ENCODE data around the gene NHSL1. TPM values are rescaled to one million over a fixed set of nuclear protein-coding genes. Genes with fewer than 3 reads are reported as not detected.
A peak's percentile ranks its signal among the peaks of the same experiment; 100 is the strongest.

Gene NHSL1
- total and polyA plus RNA-seq, 7 experiments from 2014 or later: 0.05 to 1.2 (median 0.47) TPM; not detected in 1

- Mint-ChIP-seq H3K27me3 (peaks cover 0 to 13% (median 0%) of the 10 kb centered on the region in 5 donors), H3K4me1 (peaks cover 0 to 2% (median 0%) of the 10 kb centered on the region in 7 donors), H3K9me3 (no peaks in the 10 kb centered on the region), H3K36me3 (no peaks in the 10 kb centered on the region), H3K27ac (no peak overlapping the region), H3K4me3 (no peak overlapping the region)
- Histone ChIP-seq H3K4me1 (ENCODE audit: control insufficient read depth in 2 of 2, insufficient read depth in 2 of 2, low read length in 2 of 2) (no peaks in the 10 kb centered on the region), H3K27ac (ENCODE audit: low read depth, low read length) (no peak overlapping the region), H3K36me3 (ENCODE audit: control insufficient read depth in 2 of 3, insufficient read depth in 3 of 3, low read length in 3 of 3) (no peaks in the 10 kb centered on the region), H3K9me3 (ENCODE audit: control insufficient read depth in 2 of 3, low read length in 3 of 3) (no peaks in the 10 kb centered on the region), H3K27me3 (ENCODE audit: control insufficient read depth in 2 of 2, insufficient read depth in 2 of 2, low read length in 2 of 2) (no peaks in the 10 kb centered on the region), H3K4me3 (ENCODE audit: low read length) (no peak overlapping the region)
- intact Hi-C loops (cut with micrococcal nuclease): no loop called here
- DNase-seq (no peak), ATAC-seq (no peak)
- ChIA-PET POLR2A (interaction anchor here (1.0 kb wide), 1 partner anchor 10 kb away, joined by 3 read pairs; no protein-coding TSS in a partner anchor), CTCF (interaction anchor here (0.7 kb wide), 1 partner anchor 11 kb away, joined by 3 read pairs; no protein-coding TSS in a partner anchor)
Measured at GRCh38 chr6:138443979-138444378, 55.3 kb downstream of the NHSL1 start.

- Mint-ChIP-seq H3K36me3 (no peaks in the 10 kb centered on the region), H3K27ac (no peak overlapping the region), H3K27me3 (peaks cover 0 to 13% (median 0%) of the 10 kb centered on the region in 5 donors), H3K9me3 (no peaks in the 10 kb centered on the region), H3K4me1 (peaks cover 0 to 2% (median 0%) of the 10 kb centered on the region in 7 donors), H3K4me3 (no peak overlapping the region)
- POLR2A ChIA-PET: interaction anchor here (0.6 kb wide), 1 partner anchor 14 kb away, joined by 3 read pairs; no protein-coding TSS in a partner anchor
- Histone ChIP-seq H3K36me3 (ENCODE audit: control insufficient read depth in 2 of 3, insufficient read depth in 3 of 3, low read length in 3 of 3) (no peaks in the 10 kb centered on the region), H3K4me3 (ENCODE audit: low read length) (no peak overlapping the region), H3K9me3 (ENCODE audit: control insufficient read depth in 2 of 3, low read length in 3 of 3) (no peaks in the 10 kb centered on the region), H3K4me1 (ENCODE audit: control insufficient read depth in 2 of 2, insufficient read depth in 2 of 2, low read length in 2 of 2) (no peaks in the 10 kb centered on the region), H3K27ac (ENCODE audit: low read depth, low read length) (no peak overlapping the region), H3K27me3 (ENCODE audit: control insufficient read depth in 2 of 2, insufficient read depth in 2 of 2, low read length in 2 of 2) (no peaks in the 10 kb centered on the region)
- ATAC-seq: no peak
- DNase-seq: no peak
- CTCF ChIA-PET: interaction anchor here (1.7 to 3.1 kb wide), 2 partner anchors 14 to 66 kb away, joined by 4 to 13 read pairs; no protein-coding TSS in a partner anchor
- intact Hi-C loops (cut with micrococcal nuclease): no loop called here
Measured at GRCh38 chr6:138442663-138443062, 56.6 kb downstream of the NHSL1 start.

GRCh38 chr6:138441965-138442364 lies 57.3 kb downstream of the NHSL1 start:
- no peak for DNase-seq
- H3K4me1 Mint-ChIP-seq: peaks cover 0 to 2% (median 0%) of the 10 kb centered on the region in 7 donors
- Histone ChIP-seq H3K27me3 (ENCODE audit: control insufficient read depth in 2 of 2, insufficient read depth in 2 of 2, low read length in 2 of 2) (no peaks in the 10 kb centered on the region), H3K4me3 (ENCODE audit: low read length) (no peak overlapping the region), H3K27ac (ENCODE audit: low read depth, low read length) (no peak overlapping the region), H3K36me3 (ENCODE audit: control insufficient read depth in 2 of 3, insufficient read depth in 3 of 3, low read length in 3 of 3) (no peaks in the 10 kb centered on the region), H3K4me1 (ENCODE audit: control insufficient read depth in 2 of 2, insufficient read depth in 2 of 2, low read length in 2 of 2) (no peaks in the 10 kb centered on the region), H3K9me3 (ENCODE audit: control insufficient read depth in 2 of 3, low read length in 3 of 3) (no peaks in the 10 kb centered on the region)
- POLR2A ChIA-PET: interaction anchor here (0.6 kb wide), 1 partner anchor 14 kb away, joined by 3 read pairs; no protein-coding TSS in a partner anchor
- H3K4me3 Mint-ChIP-seq: no peak overlapping the region
- no peaks in the 10 kb centered on the region for H3K36me3 Mint-ChIP-seq
- H3K9me3 Mint-ChIP-seq: no peaks in the 10 kb centered on the region
- no peak overlapping the region for H3K27ac Mint-ChIP-seq
- intact Hi-C loops (cut with micrococcal nuclease): no loop called here
- peaks cover 0 to 13% (median 0%) of the 10 kb centered on the region in 5 donors for H3K27me3 Mint-ChIP-seq
- no peak for ATAC-seq
- CTCF ChIA-PET: interaction anchor here (1.7 to 3.1 kb wide), 2 partner anchors 13 to 67 kb away, joined by 4 to 13 read pairs; no protein-coding TSS in a partner anchor

- Histone ChIP-seq H3K36me3 (ENCODE audit: control insufficient read depth in 2 of 3, insufficient read depth in 3 of 3, low read length in 3 of 3) (no peaks in the 10 kb centered on the region), H3K27me3 (ENCODE audit: control insufficient read depth in 2 of 2, insufficient read depth in 2 of 2, low read length in 2 of 2) (no peaks in the 10 kb centered on the region), H3K27ac (ENCODE audit: low read depth, low read length) (no peak overlapping the region), H3K9me3 (ENCODE audit: control insufficient read depth in 2 of 3, low read length in 3 of 3) (no peaks in the 10 kb centered on the region), H3K4me1 (ENCODE audit: control insufficient read depth in 2 of 2, insufficient read depth in 2 of 2, low read length in 2 of 2) (no peaks in the 10 kb centered on the region), H3K4me3 (ENCODE audit: low read length) (no peak overlapping the region)
- Mint-ChIP-seq H3K36me3 (no peaks in the 10 kb centered on the region), H3K27me3 (peaks cover 0 to 8% (median 0%) of the 10 kb centered on the region in 5 donors), H3K9me3 (no peaks in the 10 kb centered on the region), H3K4me1 (peaks cover 0 to 2% (median 0%) of the 10 kb centered on the region in 7 donors), H3K27ac (no peak overlapping the region), H3K4me3 (no peak overlapping the region)
- no peak for DNase-seq
- peak; percentile 24 for ATAC-seq
- CTCF ChIA-PET: interaction anchor here (0.5 to 3.1 kb wide), 4 partner anchors 12 to 325 kb away, joined by 3 to 13 read pairs (median 4); no protein-coding TSS in a partner anchor
- POLR2A ChIA-PET: no interaction called here
- intact Hi-C loops (cut with micrococcal nuclease): no loop called here
Measured at GRCh38 chr6:138440758-138441357, 58.4 kb downstream of the NHSL1 start.

GRCh38 chr6:138440296-138440695 lies 59.0 kb downstream of the NHSL1 start:
- POLR2A ChIA-PET: no interaction called here

GRCh38 chr6:138439546-138439945 lies 59.7 kb downstream of the NHSL1 start:
- no peaks in the 10 kb centered on the region for H3K27me3 ChIP-seq (ENCODE audit: control insufficient read depth in 2 of 2, insufficient read depth in 2 of 2, low read length in 2 of 2)
- no peaks in the 10 kb centered on the region for H3K4me1 ChIP-seq (ENCODE audit: control insufficient read depth in 2 of 2, insufficient read depth in 2 of 2, low read length in 2 of 2)
- Mint-ChIP-seq H3K27ac (no peak overlapping the region), H3K4me3 (no peak overlapping the region), H3K36me3 (no peaks in the 10 kb centered on the region), H3K9me3 (no peaks in the 10 kb centered on the region), H3K27me3 (peaks cover 0 to 8% (median 0%) of the 10 kb centered on the region in 5 donors), H3K4me1 (peaks cover 0 to 6% (median 0%) of the 10 kb centered on the region in 7 donors)
- DNase-seq (no peak), ATAC-seq (no peak)
- H3K27ac ChIP-seq (ENCODE audit: low read depth, low read length): no peak overlapping the region
- POLR2A ChIA-PET: no interaction called here
- intact Hi-C loops (cut with micrococcal nuclease): no loop called here
- H3K4me3 ChIP-seq (ENCODE audit: low read length): no peak overlapping the region
- H3K36me3 ChIP-seq (ENCODE audit: control insufficient read depth in 2 of 3, insufficient read depth in 3 of 3, low read length in 3 of 3): no peaks in the 10 kb centered on the region
- H3K9me3 ChIP-seq (ENCODE audit: control insufficient read depth in 2 of 3, low read length in 3 of 3): no peaks in the 10 kb centered on the region
- CTCF ChIA-PET: interaction anchor here (1.4 kb wide), 1 partner anchor 69 kb away, joined by 3 read pairs; no protein-coding TSS in a partner anchor

More at GRCh38 chr6:138440296-138440695, 59.0 kb downstream of the NHSL1 start:
- Mint-ChIP-seq H3K36me3 (no peaks in the 10 kb centered on the region), H3K4me3 (no peak overlapping the region), H3K9me3 (no peaks in the 10 kb centered on the region), H3K27me3 (peaks cover 0 to 8% (median 0%) of the 10 kb centered on the region in 5 donors), H3K27ac (no peak overlapping the region), H3K4me1 (peaks cover 0 to 2% (median 0%) of the 10 kb centered on the region in 7 donors)
- Histone ChIP-seq H3K27me3 (ENCODE audit: control insufficient read depth in 2 of 2, insufficient read depth in 2 of 2, low read length in 2 of 2) (no peaks in the 10 kb centered on the region), H3K27ac (ENCODE audit: low read depth, low read length) (no peak overlapping the region), H3K36me3 (ENCODE audit: control insufficient read depth in 2 of 3, insufficient read depth in 3 of 3, low read length in 3 of 3) (no peaks in the 10 kb centered on the region), H3K4me1 (ENCODE audit: control insufficient read depth in 2 of 2, insufficient read depth in 2 of 2, low read length in 2 of 2) (no peaks in the 10 kb centered on the region), H3K4me3 (ENCODE audit: low read length) (no peak overlapping the region), H3K9me3 (ENCODE audit: control insufficient read depth in 2 of 3, low read length in 3 of 3) (no peaks in the 10 kb centered on the region)
- ATAC-seq (no peak), DNase-seq (no peak)
- intact Hi-C loops (cut with micrococcal nuclease): no loop called here
- CTCF ChIA-PET: interaction anchor here (1.4 to 3.1 kb wide), 2 partner anchors 12 to 69 kb away, joined by 3 to 13 read pairs; no protein-coding TSS in a partner anchor
